Measurements from ENCODE around the gene MED12L.

DNA sequence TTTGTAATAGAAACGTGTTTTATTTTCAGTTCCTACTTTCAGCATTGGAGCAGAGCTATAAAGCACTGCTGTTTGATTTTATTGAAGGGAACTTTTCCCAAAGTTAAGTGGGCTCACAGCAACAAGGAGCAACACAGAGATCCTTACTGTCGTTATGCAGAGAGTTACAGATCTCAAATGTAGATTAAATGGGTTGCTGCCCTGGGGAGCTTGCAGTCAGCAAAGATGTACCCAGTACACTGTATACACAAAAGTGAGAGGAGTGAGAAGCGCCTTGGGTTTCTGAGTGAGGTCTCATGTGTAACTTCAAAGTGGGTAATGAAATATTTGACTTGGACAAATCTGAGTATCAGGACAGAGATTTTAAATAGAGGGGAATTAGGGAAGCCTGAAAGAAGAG is 47.7 kb downstream of the MED12L start:
- TF ChIP-seq CTCF (IDR thresholded peaks at IDR 0.05) (no peak), EP300 (IDR thresholded peaks at IDR 0.05) (no peak)

Measured in gastroesophageal sphincter (tissue), 3 donors.